Astrocyte of the spinal cord (primary cell): ENCODE measurements around the gene SLC1A2.

Experiments
- DNase-seq: peaks from one replicate; pipeline ENCODE4 v3.0.0; 2011; ENCODE audit warnings: low read depth, low spot score
- H3K4me3 ChIP-seq: 2 replicates; pipeline ENCODE4 v1.5.1; 2011; ENCODE audit warnings: low read depth, mild to moderate bottlenecking, low read length, moderate library complexity
- CTCF ChIP-seq: IDR thresholded peaks from 2 replicates; pipeline ENCODE4 v1.5.1; 2012; ENCODE audit warnings: low read depth, mild to moderate bottlenecking, low read length, inconsistent platforms
- in situ Hi-C: cut with HindIII; loops from 2 replicates; pipeline ENCODE4 v1.10.0; 2017; ENCODE audit warnings: low sequenced_read_pairs

Gene SLC1A2

GRCh38 chr11:35327829-35328228, 91.5 kb downstream of the SLC1A2 start:
- DNase-seq, result no peak
- no peak for TF ChIP-seq CTCF
- no peak overlapping the region for H3K4me3 ChIP-seq
- in situ Hi-C loops, result no loop called here

DNA sequence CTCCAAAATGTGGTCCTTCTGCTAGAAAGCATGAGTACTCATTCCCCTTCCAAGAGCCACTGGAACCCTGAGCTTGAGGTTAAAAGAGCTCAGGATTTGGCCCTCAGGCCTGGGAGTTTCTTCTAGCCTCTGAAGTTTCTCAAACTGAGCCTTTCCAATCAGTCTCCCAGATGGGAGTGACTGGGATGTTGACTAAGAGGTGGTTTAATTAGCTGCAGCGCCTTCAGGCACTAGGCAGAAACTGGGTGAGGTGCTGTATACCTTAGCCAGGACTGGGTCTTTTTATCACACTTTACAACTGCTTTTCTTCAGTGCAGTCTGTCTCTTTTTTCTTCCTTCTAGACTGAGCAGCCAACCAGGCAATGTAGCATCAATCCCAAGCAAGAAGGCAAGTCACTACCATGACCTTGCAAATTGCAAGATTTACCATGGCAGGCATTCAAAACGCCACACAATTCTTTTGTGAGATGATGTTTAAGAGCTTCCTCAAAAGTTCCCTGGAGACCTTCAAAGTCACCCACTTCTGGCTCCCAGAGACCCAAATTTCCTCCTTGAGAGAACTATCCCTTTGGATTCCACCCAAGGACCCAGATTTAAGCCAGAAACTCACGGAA, 93.0 kb downstream of the SLC1A2 start:
- H3K4me3 ChIP-seq, result no peak overlapping the region
- no peak for TF ChIP-seq CTCF
- DNase-seq, result no peak
- in situ Hi-C loops, result no loop called here

DNA sequence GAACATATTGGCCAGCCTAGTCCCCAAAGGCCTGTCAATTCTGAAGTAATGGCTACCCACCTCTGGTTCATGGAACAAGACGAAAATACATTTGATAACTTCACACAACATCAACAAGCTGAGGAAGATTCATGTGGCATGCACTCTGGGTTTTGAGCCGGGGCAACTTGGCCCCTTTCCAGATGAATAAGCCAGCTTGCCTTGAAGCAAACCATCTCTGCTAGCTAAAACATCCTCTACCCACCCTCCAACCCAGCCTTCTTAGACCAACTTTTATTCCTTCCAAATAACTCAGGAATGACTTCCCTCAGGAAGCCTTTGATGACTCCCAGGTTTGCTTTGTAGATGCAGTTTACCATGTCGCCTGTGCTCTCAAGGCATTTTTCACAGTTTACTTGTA, 94.4 kb downstream of the SLC1A2 start:
- in situ Hi-C loops, result no loop called here
- no peak for TF ChIP-seq CTCF
- H3K4me3 ChIP-seq, result no peak overlapping the region
- DNase-seq, result no peak

DNA sequence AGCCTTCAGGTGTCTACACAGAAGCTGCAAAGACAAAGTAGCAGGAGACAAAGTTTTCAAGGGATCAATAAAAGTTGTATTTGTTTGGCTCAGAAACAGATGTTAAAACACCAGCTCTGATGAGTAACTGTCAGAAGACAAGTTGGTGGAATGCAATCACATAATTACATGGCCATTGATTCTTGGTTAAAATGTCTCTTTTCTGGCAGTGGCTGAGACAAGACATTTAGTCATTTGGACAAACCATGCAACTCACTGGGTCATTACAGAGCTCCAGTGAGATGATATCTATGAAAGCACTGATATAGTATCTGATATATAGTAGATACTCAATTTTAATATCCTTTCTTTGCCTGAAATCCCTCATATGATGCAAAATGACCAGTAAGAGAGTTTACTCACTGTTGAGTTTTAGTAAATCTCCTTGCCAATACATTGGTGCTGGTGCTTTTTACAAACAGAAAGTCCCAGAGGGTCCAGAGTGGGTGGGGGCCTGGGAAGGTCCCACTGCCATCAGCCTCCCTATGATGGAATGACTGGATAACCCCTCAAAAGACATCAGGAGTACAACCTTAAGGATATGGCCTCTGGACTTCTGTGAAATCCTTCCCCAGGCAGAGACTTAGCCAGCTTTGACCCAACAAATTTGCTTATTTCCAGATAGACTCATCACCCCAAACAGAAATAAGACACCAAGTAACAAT, 95.0 kb downstream of the SLC1A2 start:
- TF ChIP-seq CTCF, result no peak
- H3K4me3 ChIP-seq, result no peak overlapping the region
- in situ Hi-C loops, result no loop called here
- DNase-seq, result no peak

DNA sequence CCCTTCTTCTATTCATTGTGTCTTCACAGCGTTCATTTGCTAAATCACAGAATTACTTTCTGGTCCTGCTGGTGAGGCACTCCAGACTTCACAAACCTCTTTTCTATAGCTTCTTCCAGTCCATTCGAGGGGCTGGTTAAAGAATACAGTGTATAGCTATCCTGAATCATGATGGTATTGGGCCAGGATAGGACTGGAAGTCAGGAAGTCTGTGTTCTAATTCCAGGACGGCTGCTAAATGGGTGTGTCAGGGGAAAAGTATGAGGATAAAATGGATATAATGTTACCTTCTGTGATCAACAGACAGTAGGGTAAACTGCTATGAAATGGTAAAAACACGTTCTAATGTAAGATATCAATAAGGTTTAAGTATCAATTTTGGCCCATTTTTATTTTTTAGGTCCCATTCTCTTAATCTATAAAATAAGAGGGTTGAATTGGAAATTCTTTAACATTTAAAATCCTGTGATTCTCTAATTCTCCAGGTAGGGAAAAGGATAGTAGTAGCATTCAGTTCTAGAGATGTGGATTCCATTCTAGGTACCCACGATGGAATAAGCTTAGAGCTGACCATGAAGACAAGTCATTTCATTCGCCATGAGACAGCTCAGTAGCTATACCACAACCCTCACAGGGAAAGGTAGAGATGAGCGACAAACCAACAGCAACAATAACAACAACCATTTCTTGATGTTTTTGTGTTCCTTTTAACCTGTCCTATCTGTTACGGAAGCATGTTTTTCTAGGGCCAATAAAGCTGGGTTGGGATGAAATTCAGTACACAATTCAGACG, 96.1 kb downstream of the SLC1A2 start:
- H3K4me3 ChIP-seq, result no peak overlapping the region
- no peak for DNase-seq
- in situ Hi-C loops, result no loop called here
- no peak for TF ChIP-seq CTCF

DNA sequence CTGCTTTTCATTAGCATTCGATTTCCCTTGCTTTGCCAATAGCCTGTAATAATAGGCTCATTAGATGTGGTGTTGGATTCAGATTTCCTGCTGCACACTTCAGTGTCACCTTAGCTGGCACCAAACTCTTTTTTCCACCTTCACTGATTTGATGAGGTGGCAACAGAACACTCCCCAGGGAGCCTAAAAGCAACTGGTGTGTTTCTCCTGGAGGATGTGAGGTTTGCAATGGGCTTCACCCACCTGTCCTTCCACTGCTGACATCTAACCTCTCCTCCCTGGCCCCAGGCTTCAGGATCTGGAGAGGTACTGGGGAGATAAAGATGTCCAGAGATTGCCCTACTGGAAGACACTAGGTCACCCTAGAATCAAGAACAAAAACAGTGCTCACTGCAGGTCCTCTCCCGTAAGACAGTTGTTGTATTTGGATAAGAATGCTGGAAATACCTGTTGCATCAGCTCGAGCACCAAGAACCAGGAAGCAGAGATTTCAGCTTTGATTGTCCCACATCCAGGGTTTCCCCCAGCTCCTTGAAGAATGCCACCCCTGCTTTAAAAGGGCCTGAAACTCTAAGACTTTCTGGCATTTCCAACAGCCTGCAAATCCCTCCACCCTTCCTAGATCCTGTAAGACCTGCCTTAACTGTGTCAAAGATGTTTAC, 96.9 kb downstream of the SLC1A2 start:
- no peak for DNase-seq
- H3K4me3 ChIP-seq, result no peak overlapping the region
- TF ChIP-seq CTCF, result no peak
- in situ Hi-C loops, result no loop called here
